GM23338 (cell line): ENCODE data around the gene CASTOR1. TPM values are rescaled to one million over a fixed set of nuclear protein-coding genes. Genes with fewer than 3 reads are reported as not detected.

Source experiments
- ATAC-seq: fragments of 200-7000 bp; cut with Tn5 transposase; 3 replicates; pipeline ENCODE4 v1.9.1; 2020
- DNase-seq: peaks from one replicate; pipeline ENCODE4 v3.0.0-alpha.2; 2015; ENCODE audit warnings: low spot score
- H2AFZ ChIP-seq: fragments of 200-600 bp; sonication (generic); 2 replicates; pipeline ENCODE4 v1.8.0; 2016; ENCODE audit warnings: antibody characterized with exemption, mild to moderate bottlenecking, moderate library complexity
- H3F3A ChIP-seq: fragments of 200-600 bp; sonication (generic); replicated peaks from 2 replicates; pipeline ENCODE4 v1.8.0; 2017; ENCODE audit warnings: antibody characterized with exemption, mixed run types, low read depth
- H3K27ac ChIP-seq: fragments of 200-600 bp; sonication (generic); 2 replicates; pipeline ENCODE4 v1.6.1; 2016; ENCODE audit warnings: low read depth
- H3K27me3 ChIP-seq: fragments of 200-600 bp; sonication (generic); 2 replicates; pipeline ENCODE4 v1.8.0; 2016; ENCODE audit warnings: mild to moderate bottlenecking, mixed run types, moderate library complexity; ENCODE audit not compliant: insufficient read depth
- H3K36me3 ChIP-seq: fragments of 200-600 bp; sonication (generic); 2 replicates; pipeline ENCODE4 v1.8.0; 2016; ENCODE audit warnings: mild to moderate bottlenecking; ENCODE audit not compliant: insufficient read depth
- H3K4me1 ChIP-seq: fragments of 200-600 bp; sonication (generic); 2 replicates; pipeline ENCODE4 v1.8.0; 2016; ENCODE audit warnings: mild to moderate bottlenecking, moderate library complexity; ENCODE audit not compliant: insufficient read depth
- H3K4me2 ChIP-seq: fragments of 200-600 bp; sonication (generic); 2 replicates; pipeline ENCODE4 v1.7.1; 2017; ENCODE audit warnings: mixed run types
- H3K4me3 ChIP-seq: fragments of 200-600 bp; sonication (generic); 2 replicates; pipeline ENCODE4 v1.6.1; 2016; ENCODE audit warnings: mixed run types
- H3K79me2 ChIP-seq: fragments of 200-600 bp; sonication (generic); replicated peaks from 2 replicates; pipeline ENCODE4 v1.8.0; 2017; ENCODE audit warnings: mild to moderate bottlenecking; ENCODE audit not compliant: insufficient read depth
- H3K9me2 ChIP-seq: fragments of 200-600 bp; sonication (generic); 2 replicates; pipeline ENCODE4 v1.8.0; 2017; ENCODE audit not compliant: insufficient read depth
- H4K20me1 ChIP-seq: fragments of 200-600 bp; sonication (generic); replicated peaks from 2 replicates; pipeline ENCODE4 v1.8.0; 2017; ENCODE audit warnings: mild to moderate bottlenecking; ENCODE audit not compliant: insufficient read depth
- H3K27ac Mint-ChIP-seq: 2 replicates; pipeline ENCODE4 v1.8.0; 2020; ENCODE audit warnings: inconsistent platforms, mild to moderate bottlenecking, moderate library complexity, mixed read lengths
- H3K27me3 Mint-ChIP-seq: 3 replicates; pipeline ENCODE4 v1.8.0; 2022; ENCODE audit warnings: low read depth, mild to moderate bottlenecking, moderate library complexity, mixed read lengths, inconsistent platforms; ENCODE audit not compliant: insufficient read depth, poor library complexity
- H3K36me3 Mint-ChIP-seq: 3 replicates; pipeline ENCODE4 v1.8.0; 2021; ENCODE audit warnings: low read depth, mild to moderate bottlenecking, inconsistent platforms, moderate library complexity, mixed read lengths
- H3K4me1 Mint-ChIP-seq: 3 replicates; pipeline ENCODE4 v1.8.0; 2020; ENCODE audit warnings: mild to moderate bottlenecking, inconsistent platforms, mixed read lengths
- H3K4me3 Mint-ChIP-seq: 3 replicates; pipeline ENCODE4 v1.8.0; 2021; ENCODE audit warnings: moderate library complexity, mild to moderate bottlenecking, inconsistent platforms, mixed read lengths
- H3K9me3 Mint-ChIP-seq: 3 replicates; pipeline ENCODE4 v1.8.0; 2020; ENCODE audit warnings: moderate library complexity, mild to moderate bottlenecking, inconsistent platforms, mixed read lengths
- CREB1 ChIP-seq: fragments of 250-450 bp; sonication (Bioruptor Pico); IDR thresholded peaks from 2 replicates; pipeline ENCODE4 v1.5.0; 2020; ENCODE audit warnings: low read depth, mild to moderate bottlenecking, moderate library complexity
- CTCF ChIP-seq, 2 experiments: fragments of 200-600 bp in 1 of 2; sonication (generic) in 1 of 2; conservative IDR thresholded peaks; 2 replicates each; pipeline versions ENCODE4 v1.5.1 to v1.6.1; 2016 to 2017; ENCODE audit warnings: antibody characterized with exemption in 2 of 2, low read depth in 2 of 2, mild to moderate bottlenecking in 2 of 2, moderate library complexity in 1 of 2
- EZH2phosphoT487 ChIP-seq: fragments of 200-600 bp; sonication (generic); IDR thresholded peaks from one replicate; pipeline ENCODE4 v1.8.1; 2018; ENCODE audit warnings: antibody characterized with exemption; ENCODE audit not compliant: unreplicated experiment
- JUNB ChIP-seq: IDR thresholded peaks from one replicate; pipeline ENCODE4 v1.6.1; 2016; ENCODE audit warnings: antibody characterized with exemption; ENCODE audit not compliant: unreplicated experiment
- NANOG ChIP-seq: IDR thresholded peaks from 2 replicates; pipeline ENCODE4 v1.6.1; 2016; ENCODE audit warnings: antibody characterized with exemption, borderline replicate concordance
- ZNF114 ChIP-seq: fragments of 250-450 bp; sonication (Bioruptor Pico); IDR thresholded peaks from 2 replicates; pipeline ENCODE4 v1.5.0; 2020; ENCODE audit warnings: mild to moderate bottlenecking, moderate library complexity
- polyA plus RNA-seq: library from polyadenylated mRNA; unstranded; fragments of >200 nt; fragmentation: Nextera tagmentation; extraction: Ambion mirVana; gene quantifications from 2 replicates; pipeline ENCODE4 v1.2.1, GENCODE V29; 2016
- total RNA-seq: library from RNA; depleted of rRNA; stranded (reverse); fragments of >200 nt; shearing (Covaris generic); gene quantifications from 2 replicates; pipeline ENCODE4 v1.2.3, GENCODE V29; 2014
- TF ChIP-seq, protein P1 (sequence below): IDR thresholded peaks from 2 replicates; pipeline ENCODE4 v1.6.1; 2016; ENCODE audit warnings: antibody characterized with exemption
- TF ChIP-seq, protein P2 (sequence below): fragments of 250-450 bp; sonication (Bioruptor Pico); IDR thresholded peaks from 2 replicates; pipeline ENCODE4 v1.5.0; 2020; ENCODE audit warnings: mild to moderate bottlenecking, moderate library complexity

CASTOR1 gene
- total and polyA plus RNA-seq, 2 experiments from 2014 or later, result 11.3 to 23.2 TPM

- no peak overlapping the region for H3K4me3 ChIP-seq
- H3F3A ChIP-seq, result no peaks in the 10 kb centered on the region
- no peak for TF ChIP-seq EZH2phosphoT487
- TF ChIP-seq, protein P1, sequence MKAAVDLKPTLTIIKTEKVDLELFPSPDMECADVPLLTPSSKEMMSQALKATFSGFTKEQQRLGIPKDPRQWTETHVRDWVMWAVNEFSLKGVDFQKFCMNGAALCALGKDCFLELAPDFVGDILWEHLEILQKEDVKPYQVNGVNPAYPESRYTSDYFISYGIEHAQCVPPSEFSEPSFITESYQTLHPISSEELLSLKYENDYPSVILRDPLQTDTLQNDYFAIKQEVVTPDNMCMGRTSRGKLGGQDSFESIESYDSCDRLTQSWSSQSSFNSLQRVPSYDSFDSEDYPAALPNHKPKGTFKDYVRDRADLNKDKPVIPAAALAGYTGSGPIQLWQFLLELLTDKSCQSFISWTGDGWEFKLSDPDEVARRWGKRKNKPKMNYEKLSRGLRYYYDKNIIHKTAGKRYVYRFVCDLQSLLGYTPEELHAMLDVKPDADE, result no peak
- TF ChIP-seq NANOG, result no peak
- TF ChIP-seq JUNB, result no peak
- no peak for TF ChIP-seq ZNF114 (CRISPR knock-in tag)
- TF ChIP-seq CTCF (conservative IDR thresholded peaks at IDR 0.05; ENCODE audit: low read depth in 2 of 2), result peak in 1 of 2 experiments; percentile 15; a peak in 1 of 4 replicates
- TF ChIP-seq, protein P2, sequence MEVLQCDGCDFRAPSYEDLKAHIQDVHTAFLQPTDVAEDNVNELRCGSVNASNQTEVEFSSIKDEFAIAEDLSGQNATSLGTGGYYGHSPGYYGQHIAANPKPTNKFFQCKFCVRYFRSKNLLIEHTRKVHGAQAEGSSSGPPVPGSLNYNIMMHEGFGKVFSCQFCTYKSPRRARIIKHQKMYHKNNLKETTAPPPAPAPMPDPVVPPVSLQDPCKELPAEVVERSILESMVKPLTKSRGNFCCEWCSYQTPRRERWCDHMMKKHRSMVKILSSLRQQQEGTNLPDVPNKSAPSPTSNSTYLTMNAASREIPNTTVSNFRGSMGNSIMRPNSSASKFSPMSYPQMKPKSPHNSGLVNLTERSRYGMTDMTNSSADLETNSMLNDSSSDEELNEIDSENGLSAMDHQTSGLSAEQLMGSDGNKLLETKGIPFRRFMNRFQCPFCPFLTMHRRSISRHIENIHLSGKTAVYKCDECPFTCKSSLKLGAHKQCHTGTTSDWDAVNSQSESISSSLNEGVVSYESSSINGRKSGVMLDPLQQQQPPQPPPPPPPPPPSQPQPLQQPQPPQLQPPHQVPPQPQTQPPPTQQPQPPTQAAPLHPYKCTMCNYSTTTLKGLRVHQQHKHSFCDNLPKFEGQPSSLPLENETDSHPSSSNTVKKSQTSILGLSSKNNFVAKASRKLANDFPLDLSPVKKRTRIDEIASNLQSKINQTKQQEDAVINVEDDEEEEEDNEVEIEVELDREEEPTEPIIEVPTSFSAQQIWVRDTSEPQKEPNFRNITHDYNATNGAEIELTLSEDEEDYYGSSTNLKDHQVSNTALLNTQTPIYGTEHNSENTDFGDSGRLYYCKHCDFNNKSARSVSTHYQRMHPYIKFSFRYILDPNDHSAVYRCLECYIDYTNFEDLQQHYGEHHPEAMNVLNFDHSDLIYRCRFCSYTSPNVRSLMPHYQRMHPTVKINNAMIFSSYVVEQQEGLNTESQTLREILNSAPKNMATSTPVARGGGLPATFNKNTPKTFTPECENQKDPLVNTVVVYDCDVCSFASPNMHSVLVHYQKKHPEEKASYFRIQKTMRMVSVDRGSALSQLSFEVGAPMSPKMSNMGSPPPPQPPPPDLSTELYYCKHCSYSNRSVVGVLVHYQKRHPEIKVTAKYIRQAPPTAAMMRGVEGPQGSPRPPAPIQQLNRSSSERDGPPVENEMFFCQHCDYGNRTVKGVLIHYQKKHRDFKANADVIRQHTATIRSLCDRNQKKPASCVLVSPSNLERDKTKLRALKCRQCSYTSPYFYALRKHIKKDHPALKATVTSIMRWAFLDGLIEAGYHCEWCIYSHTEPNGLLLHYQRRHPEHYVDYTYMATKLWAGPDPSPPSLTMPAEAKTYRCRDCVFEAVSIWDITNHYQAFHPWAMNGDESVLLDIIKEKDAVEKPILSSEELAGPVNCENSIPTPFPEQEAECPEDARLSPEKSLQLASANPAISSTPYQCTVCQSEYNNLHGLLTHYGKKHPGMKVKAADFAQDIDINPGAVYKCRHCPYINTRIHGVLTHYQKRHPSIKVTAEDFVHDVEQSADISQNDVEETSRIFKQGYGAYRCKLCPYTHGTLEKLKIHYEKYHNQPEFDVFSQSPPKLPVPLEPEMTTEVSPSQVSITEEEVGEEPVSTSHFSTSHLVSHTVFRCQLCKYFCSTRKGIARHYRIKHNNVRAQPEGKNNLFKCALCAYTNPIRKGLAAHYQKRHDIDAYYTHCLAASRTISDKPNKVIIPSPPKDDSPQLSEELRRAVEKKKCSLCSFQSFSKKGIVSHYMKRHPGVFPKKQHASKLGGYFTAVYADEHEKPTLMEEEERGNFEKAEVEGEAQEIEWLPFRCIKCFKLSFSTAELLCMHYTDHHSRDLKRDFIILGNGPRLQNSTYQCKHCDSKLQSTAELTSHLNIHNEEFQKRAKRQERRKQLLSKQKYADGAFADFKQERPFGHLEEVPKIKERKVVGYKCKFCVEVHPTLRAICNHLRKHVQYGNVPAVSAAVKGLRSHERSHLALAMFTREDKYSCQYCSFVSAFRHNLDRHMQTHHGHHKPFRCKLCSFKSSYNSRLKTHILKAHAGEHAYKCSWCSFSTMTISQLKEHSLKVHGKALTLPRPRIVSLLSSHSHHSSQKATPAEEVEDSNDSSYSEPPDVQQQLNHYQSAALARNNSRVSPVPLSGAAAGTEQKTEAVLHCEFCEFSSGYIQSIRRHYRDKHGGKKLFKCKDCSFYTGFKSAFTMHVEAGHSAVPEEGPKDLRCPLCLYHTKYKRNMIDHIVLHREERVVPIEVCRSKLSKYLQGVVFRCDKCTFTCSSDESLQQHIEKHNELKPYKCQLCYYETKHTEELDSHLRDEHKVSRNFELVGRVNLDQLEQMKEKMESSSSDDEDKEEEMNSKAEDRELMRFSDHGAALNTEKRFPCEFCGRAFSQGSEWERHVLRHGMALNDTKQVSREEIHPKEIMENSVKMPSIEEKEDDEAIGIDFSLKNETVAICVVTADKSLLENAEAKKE (CRISPR knock-in tag), result no peak
- TF ChIP-seq CREB1 (CRISPR knock-in tag), result no peak
- DNase-seq (peak; percentile 27), ATAC-seq (peak; percentile 70)
- H3K27ac ChIP-seq, result no peak overlapping the region
- H3K9me2 ChIP-seq, result no peaks in the 10 kb centered on the region
- Mint-ChIP-seq H3K4me3 (no peak overlapping the region; the same call in 2 of the 3 replicates), H3K9me3 (no peaks in the 10 kb centered on the region), H3K27me3 (peaks cover 3% of the 10 kb centered on the region), H3K27ac (no peak overlapping the region), H3K4me1 (no peaks in the 10 kb centered on the region; the same call in 1 of the 3 replicates), H3K36me3 (no peaks in the 10 kb centered on the region)
- no peak overlapping the region for H2AFZ ChIP-seq
- no peaks in the 10 kb centered on the region for H3K79me2 ChIP-seq
- H3K36me3 ChIP-seq, result no peaks in the 10 kb centered on the region
- H3K4me2 ChIP-seq, result no peak overlapping the region
- H4K20me1 ChIP-seq, result no peaks in the 10 kb centered on the region; the same call in 1 of the 2 replicates
- H3K4me1 ChIP-seq, result no peaks in the 10 kb centered on the region
- no peaks in the 10 kb centered on the region for H3K27me3 ChIP-seq
Measured at GRCh38 chr22:30318799-30319419, 29.6 kb upstream of the CASTOR1 start.
